ENCODE data around the gene SIGLEC8. TPM values are rescaled to one million over a fixed set of nuclear protein-coding genes. Genes with fewer than 3 reads are reported as not detected.

The SIGLEC8 gene
- total and polyA plus RNA-seq, 2 of the 8 experiments (the other 6 are each of a cell fraction or from before 2014, with no cell fraction given): not detected

- no peak overlapping the region for H3K4ac ChIP-seq (replicated peaks; ENCODE audit: insufficient read length, low read depth, low read length)
- H3K27ac ChIP-seq (ENCODE audit: low read depth, low read length): no peak overlapping the region
Measured at GRCh38 chr19:51472607-51473006, 14.4 kb upstream of the SIGLEC8 start.

More at GRCh38 chr19:51472607-51473006, 14.4 kb upstream of the SIGLEC8 start:
- Histone ChIP-seq H3K23me2 (ENCODE audit: low read depth, low read length) (no peaks in the 10 kb centered on the region), H3K4me3 (ENCODE audit: extremely low read depth in 1 of 4, insufficient read depth in 2 of 4, low read depth in 3 of 4, low read length in 4 of 4) (no peak overlapping the region), H3K18ac (ENCODE audit: extremely low read depth, low read length) (no peak overlapping the region), H3K79me1 (ENCODE audit: low read depth, low read length) (no peaks in the 10 kb centered on the region), H2BK15ac (ENCODE audit: low read length) (no peak overlapping the region), H3K23ac (ENCODE audit: insufficient read length) (no peak overlapping the region), H3K27me3 (replicated peaks in 1 of 4; ENCODE audit: control insufficient read depth in 3 of 4, extremely low read depth in 1 of 4, insufficient read depth in 3 of 4, low read length in 3 of 4) (no peaks in the 10 kb centered on the region; a peak in 1 of 7 replicates), H4K91ac (replicated peaks; ENCODE audit: insufficient read length, low read length) (no peak overlapping the region), H2AK5ac (ENCODE audit: low read depth, low read length) (no peak overlapping the region), H3K36me3 (ENCODE audit: control insufficient read depth in 2 of 4, insufficient read depth in 4 of 4, low read length in 3 of 4) (no peaks in the 10 kb centered on the region), H4K5ac (ENCODE audit: insufficient read length, low read depth, low read length) (no peak overlapping the region), H3K9me3 (ENCODE audit: insufficient read depth in 2 of 2, low read depth in 1 of 2, low read length in 1 of 2) (peaks cover 13 to 31% of the 10 kb centered on the region in 2 experiments), H3K79me2 (ENCODE audit: control insufficient read depth in 1 of 2, insufficient read depth in 2 of 2, low read length in 2 of 2) (no peaks in the 10 kb centered on the region), H4K20me1 (replicated peaks in 1 of 2; ENCODE audit: control insufficient read depth in 1 of 2, insufficient read depth in 2 of 2, low read length in 2 of 2) (no peaks in the 10 kb centered on the region), H2BK5ac (ENCODE audit: low read depth, low read length) (no peak overlapping the region), H2BK12ac (ENCODE audit: low read depth, low read length) (no peak overlapping the region), H3K56ac (replicated peaks; ENCODE audit: insufficient read length, low read depth, low read length) (no peak overlapping the region), H2BK20ac (ENCODE audit: low read length) (no peak overlapping the region), H2AFZ (ENCODE audit: low read length) (no peak overlapping the region), H4K8ac (ENCODE audit: extremely low read depth, insufficient read depth, low read length) (no peak overlapping the region), H3K4me2 (ENCODE audit: insufficient read depth in 1 of 2, low read depth in 2 of 2, low read length in 2 of 2) (no peak overlapping the region), H3K4me1 (replicated peaks in 1 of 4; ENCODE audit: control insufficient read depth in 3 of 4, insufficient read depth in 4 of 4, low read length in 3 of 4) (no peaks in the 10 kb centered on the region), H3K9ac (replicated peaks in 1 of 4; ENCODE audit: extremely low read depth in 1 of 4, low read depth in 3 of 4, low read length in 3 of 4) (no peak overlapping the region), H3K14ac (ENCODE audit: insufficient read length) (no peak overlapping the region), H2BK120ac (replicated peaks; ENCODE audit: low read depth, low read length) (no peak overlapping the region)
- TF ChIP-seq GTF2F1 (IDR thresholded peaks at IDR 0.05; ENCODE audit: borderline replicate concordance, low read depth, low read length): no peak
- TF ChIP-seq NRF1 (IDR thresholded peaks at IDR 0.05; ENCODE audit: low read depth, low read length): no peak
- TF ChIP-seq BCL11A (IDR thresholded peaks at IDR 0.05; ENCODE audit: low read depth in 2 of 2, low read length in 2 of 2): no peak
- TF ChIP-seq CHD1 (IDR thresholded peaks at IDR 0.05; ENCODE audit: low read depth, low read length): no peak
- no peak for TF ChIP-seq CTCF (IDR thresholded peaks at IDR 0.05; ENCODE audit: control extremely low read depth in 1 of 3, insufficient read depth in 1 of 3, low read depth in 1 of 3, low read length in 3 of 3)
- TF ChIP-seq SP1 (IDR thresholded peaks at IDR 0.05; ENCODE audit: low read depth, low read length): no peak
- no peak for TF ChIP-seq RXRA (IDR thresholded peaks at IDR 0.05; ENCODE audit: insufficient read depth, low read depth, low read length)
- TF ChIP-seq SIN3A (conservative IDR thresholded peaks at IDR 0.05 in 1 of 2, IDR thresholded peaks at IDR 0.05 in 1 of 2; ENCODE audit: low read depth in 1 of 2, low read length in 2 of 2): no peak
- TF ChIP-seq KDM5A (IDR thresholded peaks at IDR 0.05; ENCODE audit: low read length): no peak
- POLR2A ChIA-PET (ENCODE audit: partially characterized antibody): no interaction called here
- 41% methylated on average over 4 of the region's 4 CpGs; no CpG with 5 or more reads in 1 of the 2 experiments for WGBS, 2 experiments (ENCODE audit: extremely low coverage in 1 of 2, insufficient coverage in 1 of 2, insufficient read length in 1 of 2, insufficient replicate concordance in 2 of 2, low coverage in 1 of 2, low lambda C conversion rate in 2 of 2, missing lambda C conversion rate in 1 of 2)
- no peak for FAIRE-seq
- no peak for DNase-seq (ENCODE audit: low read depth in 1 of 2, low spot score in 2 of 2)
- CTCF ChIA-PET (ENCODE audit: partially characterized antibody): interaction anchor here (0.6 to 6.6 kb wide), 34 partner anchors 10 to 315 kb away, joined by 3 to 83 read pairs (median 4); no protein-coding TSS in a partner anchor

All from H1 (cell line).